SK-N-SH (cell line): ENCODE results near the gene TRMU. TPM values are rescaled to one million over a fixed set of nuclear protein-coding genes. Genes with fewer than 3 reads are reported as not detected.

ENCODE experiments used
- CTCF ChIA-PET: fragments of 300-600, 350-600 bp; formaldehyde crosslinking; extraction: SDS; loops from one replicate; lab custom pipeline; 2021; lab: Yijun Ruan, JAX
- POLR2A ChIA-PET: fragments of 350-600 bp; sonication (Branson Sonifier 250); formaldehyde crosslinking; extraction: SDS; loops from one replicate; lab custom pipeline; 2020; ENCODE audit warnings: antibody characterized with exemption, inconsistent platforms; lab: Yijun Ruan, JAX
- DNase-seq: peaks from one replicate; pipeline ENCODE4 v3.0.0; 2012
- H2AFZ ChIP-seq: fragments of 200-600 bp; sonication (generic); 2 replicates; pipeline ENCODE4 v1.8.1; 2016; ENCODE audit warnings: antibody characterized with exemption, mild to moderate bottlenecking, low read depth
- H3F3A ChIP-seq: fragments of 200-600 bp; sonication (generic); replicated peaks from 2 replicates; pipeline ENCODE3; 2016; ENCODE audit warnings: antibody characterized with exemption, mild to moderate bottlenecking; ENCODE audit not compliant: insufficient read depth
- H3K27ac ChIP-seq, 2 experiments: fragments of 200-500 bp in 1 of 2; fragments of 200-600 bp in 1 of 2; sonication (Bioruptor generic) in 1 of 2; sonication (generic), shearing (Covaris generic) in 1 of 2; 2 replicates each; pipeline versions ENCODE4 v1.5.1 to v1.6.1; 2014 to 2016; ENCODE audit warnings: low read depth in 2 of 2, inconsistent platforms in 1 of 2, low read length in 1 of 2, mild to moderate bottlenecking in 1 of 2, mixed read lengths in 1 of 2
- H3K27me3 ChIP-seq: fragments of 200-600 bp; sonication (generic), shearing (Covaris generic); 2 replicates; pipeline ENCODE4 v1.6.1; 2016; ENCODE audit warnings: mixed run types; ENCODE audit not compliant: insufficient read depth
- H3K36me3 ChIP-seq, 2 experiments: fragments of 200-500 bp in 1 of 2; fragments of 200-600 bp in 1 of 2; sonication (Bioruptor generic) in 1 of 2; sonication (generic) in 1 of 2; replicated peaks in 1 of 2; 2 replicates each; pipeline versions ENCODE3 to v1.5.1; 2014 to 2016; ENCODE audit warnings: low read length in 1 of 2, mild to moderate bottlenecking in 1 of 2; ENCODE audit not compliant: insufficient read depth in 2 of 2, control insufficient read depth in 1 of 2
- H3K4me1 ChIP-seq, 2 experiments: fragments of 200-500 bp in 1 of 2; fragments of 200-600 bp in 1 of 2; sonication (Bioruptor generic) in 1 of 2; sonication (generic), shearing (Covaris generic) in 1 of 2; 2 replicates each; pipeline versions ENCODE4 v1.5.1 to v1.6.1; 2014 to 2016; ENCODE audit warnings: low read depth in 1 of 2, low read length in 1 of 2, mixed run types in 1 of 2; ENCODE audit not compliant: insufficient read depth in 2 of 2, control insufficient read depth in 1 of 2
- H3K4me2 ChIP-seq: fragments of 200-600 bp; sonication (generic), shearing (Covaris generic); 2 replicates; pipeline ENCODE4 v1.6.1; 2017; ENCODE audit warnings: mixed run types
- H3K4me3 ChIP-seq, 2 experiments: fragments of 200-500 bp in 1 of 2; fragments of 200-600 bp in 1 of 2; sonication (Bioruptor generic) in 1 of 2; sonication (generic), shearing (Covaris generic) in 1 of 2; 2 replicates each; pipeline versions ENCODE4 v1.5.1 to v1.8.1; 2014 to 2016; ENCODE audit warnings: low read depth in 2 of 2, inconsistent platforms in 1 of 2, low read length in 1 of 2, mild to moderate bottlenecking in 1 of 2, mixed read lengths in 1 of 2, moderate library complexity in 1 of 2
- H3K79me2 ChIP-seq: fragments of 200-600 bp; sonication (generic); 2 replicates; pipeline ENCODE4 v1.8.1; 2017; ENCODE audit warnings: mild to moderate bottlenecking; ENCODE audit not compliant: insufficient read depth
- H3K9ac ChIP-seq: fragments of 200-600 bp; sonication (generic); 2 replicates; pipeline ENCODE4 v1.6.1; 2017; ENCODE audit warnings: mixed run types
- H3K9me2 ChIP-seq: fragments of 200-600 bp; sonication (generic); 2 replicates; pipeline ENCODE4 v1.6.1; 2017; ENCODE audit warnings: mixed run types
- H3K9me3 ChIP-seq: fragments of 200-600 bp; sonication (generic); 2 replicates; pipeline ENCODE4 v1.6.1; 2017; ENCODE audit warnings: mixed run types, mild to moderate bottlenecking, moderate library complexity
- H4K20me1 ChIP-seq: fragments of 200-600 bp; sonication (generic); 2 replicates; pipeline ENCODE4 v1.6.1; 2017; ENCODE audit warnings: mild to moderate bottlenecking, mixed run types; ENCODE audit not compliant: insufficient read depth
- CHD2 ChIP-seq: fragments of 150-350 bp; IDR thresholded peaks from 2 replicates; pipeline ENCODE4 v1.6.1; 2018; ENCODE audit warnings: low read length; ENCODE audit not compliant: partially characterized antibody
- CTCF ChIP-seq: fragments of 200-600 bp; sonication (generic); IDR thresholded peaks from 2 replicates; pipeline ENCODE4 v1.6.1; 2017; ENCODE audit warnings: antibody characterized with exemption, mild to moderate bottlenecking, moderate library complexity
- EP300 ChIP-seq, 2 experiments: IDR thresholded peaks; 2 replicates each; pipeline versions ENCODE4 v1.4.0 to v1.6.1; 2012; ENCODE audit warnings: borderline replicate concordance in 1 of 2, low read depth in 1 of 2, low read length in 1 of 2
- EZH2phosphoT487 ChIP-seq: fragments of 200-600 bp; sonication (generic); IDR thresholded peaks from 2 replicates; pipeline ENCODE4 v1.6.1; 2017; ENCODE audit warnings: low read depth, mixed run types, mild to moderate bottlenecking, antibody characterized with exemption, moderate library complexity, borderline replicate concordance
- FOSL2 ChIP-seq: IDR thresholded peaks from 2 replicates; pipeline ENCODE4 v1.4.0; 2012; ENCODE audit warnings: low read depth, mild to moderate bottlenecking, moderate library complexity, borderline replicate concordance
- FOXJ3 ChIP-seq: sonication (generic); formaldehyde crosslinking; IDR thresholded peaks from 2 replicates; pipeline ENCODE4 v1.5.1; 2020; ENCODE audit warnings: mild to moderate bottlenecking, missing genetic modification reagents
- GATA2 ChIP-seq: sonication (generic); formaldehyde crosslinking; IDR thresholded peaks from 2 replicates; pipeline ENCODE4 v1.5.0; 2020; ENCODE audit warnings: mild to moderate bottlenecking, missing genetic modification reagents
- IRF3 ChIP-seq: fragments of 150-350 bp; IDR thresholded peaks from 2 replicates; pipeline ENCODE4 v1.6.1; 2016; ENCODE audit warnings: mild to moderate bottlenecking, low read depth, low read length
- JUND ChIP-seq: IDR thresholded peaks from 2 replicates; pipeline ENCODE4 v1.4.0; 2012
- MEF2A ChIP-seq: IDR thresholded peaks from 2 replicates; pipeline ENCODE4 v1.4.0; 2012; ENCODE audit warnings: low read depth, borderline replicate concordance
- REST ChIP-seq: IDR thresholded peaks from 2 replicates; pipeline ENCODE4 v1.6.1; 2012; ENCODE audit warnings: mild to moderate bottlenecking, low read depth, low read length, moderate library complexity
- TEAD4 ChIP-seq: IDR thresholded peaks from 2 replicates; pipeline ENCODE4 v1.4.0; 2012; ENCODE audit warnings: mild to moderate bottlenecking, borderline replicate concordance; ENCODE audit not compliant: insufficient read depth
- USF1 ChIP-seq: IDR thresholded peaks from 2 replicates; pipeline ENCODE4 v1.4.0; 2012; ENCODE audit warnings: low read depth, borderline replicate concordance
- ZBTB33 ChIP-seq: IDR thresholded peaks from 2 replicates; pipeline ENCODE4 v1.4.0; 2012; ENCODE audit warnings: low read depth, borderline replicate concordance
- WGBS: methylation state at CpG from one replicate; pipeline ENCODE4 v1.1.6; 2017; ENCODE audit warnings: low lambda C conversion rate; 5-methylcytosine and 5-hydroxymethylcytosine counted together
- polyA plus RNA-seq, 3 experiments: library from polyadenylated mRNA; depleted of rRNA; stranded (reverse); fragments of >200 nt; gene quantifications; 2 replicates each; pipeline ENCODE4 v1.2.3, GENCODE V29; 2012

TRMU gene
- polyA plus RNA-seq, 1 of the 3 experiments (the other 2 are of a cell fraction): 47.1 TPM

- peaks cover 21% of the 10 kb centered on the region for H3F3A ChIP-seq
- H2AFZ ChIP-seq: no peak overlapping the region
- no peak overlapping the region for H3K4me3 ChIP-seq
- H3K9me3 ChIP-seq: no peaks in the 10 kb centered on the region
- DNase-seq: no peak
- H3K4me2 ChIP-seq: peak overlapping the region; percentile 19
- no peak overlapping the region for H3K9ac ChIP-seq
- TF ChIP-seq EZH2phosphoT487 (no peak), FOSL2 (peak; percentile 27; the same call in 1 of the 2 replicates)
- peaks cover 99% of the 10 kb centered on the region for H3K79me2 ChIP-seq
- CTCF ChIA-PET: interaction anchor here (1.4 to 3.2 kb wide), 2 partner anchors 181 to 297 kb away, joined by 3 to 16 read pairs; no protein-coding TSS in a partner anchor
- H4K20me1 ChIP-seq: peaks cover 10% of the 10 kb centered on the region; the same call in 1 of the 2 replicates
- 79% methylated on average over 7 of the region's 7 CpGs for WGBS
- peaks cover 2 to 10% of the 10 kb centered on the region in 2 experiments; a peak in 1 of 4 replicates for H3K4me1 ChIP-seq
- H3K27ac ChIP-seq: peak overlapping the region in 1 of 2 experiments; percentile 50; a peak in 2 of 4 replicates
- POLR2A ChIA-PET: no interaction called here
- no peaks in the 10 kb centered on the region for H3K9me2 ChIP-seq
- H3K27me3 ChIP-seq: no peaks in the 10 kb centered on the region
- H3K36me3 ChIP-seq: peaks cover 0 to 13% of the 10 kb centered on the region in 2 experiments
Measured at GRCh38 chr22:46303347-46303965, 32.1 kb upstream of the TRMU start.

- Histone ChIP-seq H3K4me3 (no peak overlapping the region), H3K27me3 (no peaks in the 10 kb centered on the region), H3K79me2 (peaks cover 97% of the 10 kb centered on the region), H4K20me1 (peaks cover 10% of the 10 kb centered on the region; the same call in 1 of the 2 replicates), H3K9me2 (no peaks in the 10 kb centered on the region), H3K4me2 (no peak overlapping the region), H2AFZ (no peak overlapping the region; the same call in 1 of the 2 replicates), H3K36me3 (peaks cover 0 to 9% of the 10 kb centered on the region in 2 experiments), H3F3A (peaks cover 13% of the 10 kb centered on the region), H3K27ac (no peak overlapping the region), H3K9ac (no peak overlapping the region), H3K4me1 (0 out of 4 replicates have a peak, but pooled peaks cover 0 to 6% of the 10 kb centered on the region in 2 experiments), H3K9me3 (no peaks in the 10 kb centered on the region)
- no peak for DNase-seq
- ChIA-PET POLR2A (no interaction called here), CTCF (interaction anchor here (0.9 to 7.4 kb wide), 4 partner anchors 11 to 314 kb away, joined by 3 to 66 read pairs (median 6); no protein-coding TSS in a partner anchor)
- 96% methylated on average over 13 of the region's 23 CpGs for WGBS
- no peak for TF ChIP-seq IRF3
- TF ChIP-seq USF1: no peak
- no peak for TF ChIP-seq ZBTB33
- TF ChIP-seq JUND: no peak
- no peak for TF ChIP-seq MEF2A
- no peak for TF ChIP-seq CTCF
- TF ChIP-seq CHD2: no peak
- no peak for TF ChIP-seq TEAD4
- no peak for TF ChIP-seq EP300 (IDR thresholded peaks at IDR 0.05; ENCODE audit: borderline replicate concordance in 1 of 2, low read depth in 1 of 2, low read length in 1 of 2)
- no peak for TF ChIP-seq REST
- TF ChIP-seq FOSL2: no peak
- no peak for TF ChIP-seq FOXJ3 (CRISPR knock-in tag)
- no peak for TF ChIP-seq GATA2 (CRISPR knock-in tag)
Measured at GRCh38 chr22:46308283-46308988, 27.1 kb upstream of the TRMU start.
